Measurements from ENCODE around the gene SAMD4A.
"Not testable (repeated sequence)": the region's sequence is repeated elsewhere in the genome, so short reads cannot be mapped to it uniquely, and the experiment has no call there.

The SAMD4A gene

DNA sequence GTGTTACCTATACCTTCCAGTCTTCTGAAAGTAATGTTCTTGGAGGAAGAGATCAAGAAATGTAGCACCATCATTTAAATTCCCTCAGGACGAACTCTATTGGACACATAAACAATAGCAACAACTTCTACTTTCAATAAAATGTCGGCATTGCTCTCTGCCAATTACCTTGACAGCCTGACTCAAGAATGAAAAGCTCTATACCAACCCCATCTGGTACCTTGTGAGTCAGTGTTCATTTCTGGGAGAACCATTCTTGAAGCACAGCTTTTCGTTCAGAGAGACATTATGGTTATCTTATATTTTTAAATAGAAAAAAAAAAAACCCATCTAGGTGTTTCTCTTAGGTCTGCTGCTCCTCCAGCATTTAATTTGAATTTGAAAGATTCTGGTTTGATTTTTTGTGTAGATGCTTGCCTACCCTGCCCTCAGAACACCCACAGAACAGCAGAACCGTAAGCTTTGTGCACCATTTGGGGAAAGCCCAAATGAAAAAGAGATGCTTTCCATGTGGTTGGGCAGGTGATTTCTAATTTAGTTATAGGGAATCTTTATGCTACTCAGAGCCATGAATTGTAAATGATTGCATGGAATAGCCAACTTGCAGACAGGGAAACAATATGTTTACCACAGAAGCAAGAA lies 156.0 kb downstream of the SAMD4A start:
- FAIRE-seq (no peak), DNase-seq (ENCODE audit: low spot score) (no peak)

DNA sequence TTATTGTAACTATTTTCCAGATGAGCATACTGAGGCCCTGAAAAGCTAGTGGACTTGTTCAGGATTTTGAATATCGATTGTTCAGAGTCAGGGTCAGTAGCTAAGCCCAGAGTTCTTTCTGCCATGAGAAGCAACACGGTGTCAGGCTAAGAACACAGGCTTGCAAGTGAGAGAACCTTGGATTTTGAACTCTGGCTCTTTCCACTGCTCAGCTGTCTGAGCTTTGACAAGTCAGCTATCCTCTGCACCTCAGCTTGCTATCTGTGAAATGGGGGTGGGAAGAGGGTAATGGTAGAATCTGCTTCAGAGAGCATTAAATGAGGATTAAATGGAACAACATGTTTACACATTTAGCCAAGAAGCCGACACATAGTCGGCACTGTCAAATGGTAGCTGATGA lies 157.2 kb downstream of the SAMD4A start:
- FAIRE-seq = no peak
- no peak for DNase-seq (ENCODE audit: low spot score)

DNA sequence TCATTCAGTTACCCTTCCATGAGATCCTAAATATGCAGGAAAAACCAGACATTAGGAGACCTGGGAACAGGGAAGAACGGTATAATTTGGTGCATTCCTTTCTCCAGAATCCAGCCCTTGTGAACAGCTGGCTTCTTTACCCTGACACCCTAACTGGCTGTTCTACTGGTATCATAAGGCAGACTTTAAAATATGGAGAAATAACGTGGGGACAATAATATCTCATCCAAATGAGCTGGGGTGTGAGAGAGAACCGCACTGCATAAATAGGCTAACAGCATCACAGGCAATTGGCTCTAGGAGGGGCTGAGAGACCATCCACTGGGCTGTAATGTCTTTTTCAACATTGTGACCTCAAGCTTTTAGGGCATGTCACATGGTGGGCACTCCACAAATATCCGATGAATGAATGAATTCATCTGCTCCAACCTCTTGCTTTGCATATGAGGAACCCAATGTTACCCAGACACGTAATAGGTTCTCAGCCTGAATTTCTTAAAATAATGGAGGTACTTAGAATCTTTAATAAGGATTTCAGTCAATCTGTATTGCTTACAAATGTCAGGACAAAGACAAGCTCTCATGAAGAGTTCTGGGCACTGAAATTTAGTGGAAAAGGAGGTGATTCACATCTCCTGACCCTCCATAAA lies 157.9 kb downstream of the SAMD4A start:
- DNase-seq (ENCODE audit: low spot score) = no peak
- no peak for FAIRE-seq

DNA sequence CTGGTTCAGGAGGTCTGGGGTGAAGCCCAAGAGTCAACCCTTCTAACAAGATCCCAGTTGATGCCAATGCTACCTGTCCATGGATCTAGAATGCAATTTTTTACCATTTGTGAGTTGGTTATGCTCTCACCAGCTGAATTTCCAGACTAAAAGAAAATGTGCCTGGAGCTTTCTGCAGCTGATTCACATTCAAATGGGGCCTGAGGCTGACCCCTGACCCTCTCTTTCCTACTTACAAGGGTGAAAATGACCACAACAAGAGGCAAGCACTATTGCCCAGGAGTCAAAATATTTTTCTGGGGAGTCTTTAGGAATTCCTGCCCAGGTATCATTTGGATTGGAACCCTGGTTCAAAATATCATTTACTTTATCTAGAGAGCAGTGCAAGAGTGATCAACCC lies 159.1 kb downstream of the SAMD4A start:
- FAIRE-seq = no peak
- no peak for DNase-seq (ENCODE audit: low spot score)

DNA sequence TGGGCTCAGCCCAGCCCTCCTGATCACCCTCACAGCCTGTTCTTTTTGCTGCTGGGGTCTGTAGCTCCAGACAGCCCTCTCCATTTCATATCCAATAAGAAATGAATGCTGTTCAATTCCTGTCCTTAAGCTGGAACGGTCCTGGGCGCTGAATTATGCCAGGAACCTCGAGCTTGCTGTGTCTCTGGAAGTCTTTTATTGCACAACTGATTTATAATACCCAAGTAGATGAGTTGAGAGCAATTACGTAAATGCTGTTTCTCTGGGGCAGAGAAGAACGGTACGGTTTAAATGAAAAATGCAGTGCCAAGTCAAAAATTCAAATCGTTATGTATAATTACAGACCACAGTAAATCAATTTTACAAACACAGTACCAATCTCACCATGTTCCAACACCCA lies 161.0 kb downstream of the SAMD4A start:
- DNase-seq (ENCODE audit: low spot score) = no peak
- FAIRE-seq = no peak

DNA sequence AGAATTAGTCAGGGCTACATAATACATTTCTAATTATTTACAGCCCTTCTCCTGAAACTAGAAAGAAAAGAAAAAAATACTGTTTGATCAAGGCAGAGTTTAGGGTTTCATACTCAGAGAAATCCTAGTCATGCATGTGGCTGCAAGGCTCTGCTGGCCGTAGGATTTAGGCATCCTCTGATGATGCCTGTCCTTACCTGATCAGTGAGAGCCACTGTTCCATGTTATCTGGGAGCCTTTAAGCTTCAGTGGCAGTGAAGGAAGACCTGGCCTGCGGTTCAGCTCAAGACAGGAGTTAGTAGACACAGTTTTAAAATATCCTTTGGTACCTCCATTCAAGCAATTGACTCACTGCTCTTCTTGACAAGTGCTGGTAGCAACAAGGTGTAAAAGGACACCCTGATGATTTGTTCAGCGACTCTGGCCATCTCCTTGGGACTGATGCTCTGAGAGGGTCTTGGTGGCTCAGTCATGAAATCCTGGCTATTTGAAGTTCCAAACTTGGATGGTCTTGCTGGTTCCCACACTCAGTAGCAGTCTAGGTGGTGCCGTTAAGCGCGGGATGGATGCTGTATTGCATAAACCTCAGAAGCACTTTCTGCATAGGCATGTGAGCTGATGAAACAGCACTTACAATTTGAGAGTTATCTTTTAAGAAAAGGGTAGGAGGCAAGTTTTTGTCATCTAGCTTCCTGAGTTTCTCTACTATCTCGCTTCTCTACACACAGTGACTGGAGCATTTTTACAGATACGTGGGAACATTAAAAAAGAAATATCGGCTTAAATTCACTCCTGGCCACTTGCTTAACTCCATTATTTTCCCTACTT lies 162.0 kb downstream of the SAMD4A start:
- DNase-seq (ENCODE audit: low spot score) = no peak
- no peak for FAIRE-seq

DNA sequence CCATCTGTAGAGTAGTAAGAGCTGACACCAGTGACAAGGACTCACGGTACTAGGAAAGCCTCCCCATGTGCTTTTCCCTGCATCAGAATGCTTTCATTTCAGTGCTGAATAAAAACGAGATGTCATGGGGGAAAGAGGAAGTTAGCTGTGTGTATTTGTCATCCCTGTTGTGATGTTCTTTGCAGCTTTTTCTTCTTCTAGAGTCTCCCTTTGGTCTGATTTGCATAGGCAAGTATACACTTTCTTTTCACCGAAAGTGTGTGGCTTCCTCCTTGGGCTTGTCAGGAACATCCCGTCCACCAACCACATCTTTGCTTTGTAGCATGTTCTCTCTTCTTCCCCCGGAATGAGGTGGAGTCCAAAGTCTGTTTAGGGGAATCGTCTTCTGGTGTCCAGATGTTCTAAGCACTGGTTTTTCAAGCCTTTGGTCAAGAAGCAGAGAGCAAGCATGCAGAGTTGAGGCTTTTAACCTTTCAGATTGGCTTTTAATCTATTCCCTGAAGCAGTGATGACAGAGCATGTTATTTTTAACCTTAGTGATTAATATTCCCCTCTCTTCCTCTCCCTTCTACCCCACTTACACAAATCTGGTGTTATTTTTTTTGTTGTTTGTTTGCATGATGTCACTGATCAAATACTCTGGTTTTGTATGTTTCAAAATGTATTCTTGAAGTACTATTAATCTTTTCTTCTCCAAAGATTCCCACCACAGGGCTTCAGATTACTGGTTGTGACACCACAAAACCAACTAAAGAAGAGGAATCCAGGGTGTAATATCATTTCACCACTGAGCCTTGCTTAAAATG lies 163.4 kb downstream of the SAMD4A start:
- no peak for DNase-seq (ENCODE audit: low spot score)
- no peak for FAIRE-seq

DNA sequence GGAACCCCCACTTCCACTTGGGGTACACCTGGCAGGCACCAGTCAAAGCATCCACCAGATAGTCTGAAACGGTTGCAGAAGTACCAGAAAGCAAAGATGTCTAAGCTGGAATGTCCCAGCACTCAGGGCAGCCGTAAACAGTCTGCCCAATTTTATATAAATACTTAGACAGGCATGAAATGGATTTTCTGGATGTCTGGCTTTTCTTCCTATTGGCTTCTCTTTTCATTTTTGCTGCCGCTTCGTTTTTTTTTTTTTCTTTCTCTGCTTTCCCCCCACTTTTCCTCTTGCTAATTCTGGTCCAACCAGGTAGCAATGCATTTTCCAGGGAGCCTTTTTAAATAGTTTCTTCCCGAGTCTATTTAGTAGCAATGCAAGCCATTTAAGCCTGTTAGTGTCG lies 168.0 kb downstream of the SAMD4A start:
- DNase-seq (ENCODE audit: low spot score) (no peak), FAIRE-seq (no peak)

DNA sequence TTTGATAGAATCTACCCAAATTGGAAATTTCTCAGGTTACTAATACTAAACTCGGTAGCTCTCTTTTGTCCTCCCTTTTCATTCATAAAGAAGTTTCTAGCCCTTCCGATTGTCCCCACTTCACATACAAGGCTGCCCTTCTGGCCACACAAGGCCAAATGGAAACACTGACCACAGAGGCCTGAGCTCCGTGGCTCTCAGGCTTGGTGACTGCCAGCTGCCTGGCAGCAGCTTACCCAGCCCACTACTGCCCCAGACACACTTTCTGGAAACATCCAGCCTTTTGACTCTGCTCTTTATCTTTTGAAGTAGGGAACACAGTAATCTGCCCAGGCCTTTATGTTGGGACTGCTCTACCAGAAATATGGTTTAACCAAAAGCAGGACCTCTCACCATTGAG lies 168.5 kb downstream of the SAMD4A start:
- DNase-seq (ENCODE audit: low spot score) (no peak), FAIRE-seq (no peak)

DNA sequence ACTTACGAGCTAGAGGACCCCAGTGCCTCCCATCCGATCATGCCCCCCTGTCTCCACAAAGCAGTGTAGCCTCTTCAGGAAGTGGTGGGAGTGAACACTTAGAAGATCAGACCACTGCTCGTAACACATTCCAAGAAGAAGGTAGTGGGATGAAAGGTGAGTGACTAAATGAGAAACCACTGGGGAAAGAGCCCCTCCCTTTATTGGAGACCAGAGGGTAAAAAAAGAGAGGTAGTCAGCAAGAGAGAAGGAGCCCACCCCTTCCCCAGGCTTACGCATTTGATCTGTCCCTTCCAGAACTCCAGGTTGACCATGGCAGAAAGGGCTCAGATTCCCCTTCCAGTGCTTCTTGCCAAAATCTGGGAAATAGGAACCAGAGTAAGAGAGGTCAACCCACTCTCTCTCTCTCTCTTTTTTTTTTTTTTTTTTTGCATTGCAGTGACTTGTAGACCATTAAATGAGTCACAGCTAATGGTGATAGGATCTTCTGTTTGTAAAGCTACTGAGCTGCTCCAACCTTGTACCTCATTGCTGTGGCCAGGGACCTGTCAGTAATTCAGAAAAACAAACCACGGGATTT lies 170.3 kb downstream of the SAMD4A start:
- FAIRE-seq (peak; percentile 66), DNase-seq (ENCODE audit: low spot score) (peak; percentile 43)

DNA sequence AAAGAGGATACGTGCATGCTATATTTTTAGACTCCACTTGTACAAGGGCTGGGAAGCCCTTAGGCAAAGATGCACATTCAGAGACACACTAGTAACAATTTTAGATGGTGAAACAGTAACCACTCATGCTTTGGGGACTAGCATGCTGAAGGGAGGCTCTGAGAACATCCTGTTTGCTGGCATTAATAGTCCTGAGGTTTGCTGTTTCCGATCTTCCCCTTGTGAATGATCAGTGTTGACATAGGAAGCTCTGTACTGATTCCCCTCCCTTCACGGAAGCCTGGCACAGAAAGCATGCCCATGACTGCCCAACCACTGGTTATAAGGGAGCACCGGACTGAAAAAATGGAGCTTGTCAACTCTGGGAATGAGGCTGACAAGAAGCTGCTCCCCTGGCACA lies 171.1 kb downstream of the SAMD4A start:
- FAIRE-seq = no peak

DNA sequence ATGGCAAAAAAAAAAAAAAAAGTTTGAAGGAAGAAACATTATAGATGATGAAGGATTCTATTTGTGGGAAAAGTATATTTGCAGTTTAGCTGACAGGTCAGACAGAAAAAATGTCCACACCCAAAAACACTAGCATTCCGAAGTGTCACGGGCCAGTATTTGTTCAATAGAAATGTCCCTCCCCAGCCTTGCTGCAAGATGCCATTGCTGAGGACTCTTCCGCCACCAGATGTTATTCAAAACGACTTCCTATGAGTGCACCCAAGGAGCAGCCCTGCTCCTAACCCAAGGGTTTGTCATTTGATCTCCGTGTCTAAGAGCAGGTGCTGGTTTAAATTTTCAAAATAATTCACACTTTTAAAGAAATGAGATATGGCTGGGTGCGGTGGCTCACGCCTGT lies 172.6 kb downstream of the SAMD4A start:
- no peak for DNase-seq (ENCODE audit: low spot score)
- no peak for FAIRE-seq

More for the DNA sequence above, 171.1 kb downstream of the SAMD4A start:
- DNase-seq (ENCODE audit: low spot score) = no peak

DNA sequence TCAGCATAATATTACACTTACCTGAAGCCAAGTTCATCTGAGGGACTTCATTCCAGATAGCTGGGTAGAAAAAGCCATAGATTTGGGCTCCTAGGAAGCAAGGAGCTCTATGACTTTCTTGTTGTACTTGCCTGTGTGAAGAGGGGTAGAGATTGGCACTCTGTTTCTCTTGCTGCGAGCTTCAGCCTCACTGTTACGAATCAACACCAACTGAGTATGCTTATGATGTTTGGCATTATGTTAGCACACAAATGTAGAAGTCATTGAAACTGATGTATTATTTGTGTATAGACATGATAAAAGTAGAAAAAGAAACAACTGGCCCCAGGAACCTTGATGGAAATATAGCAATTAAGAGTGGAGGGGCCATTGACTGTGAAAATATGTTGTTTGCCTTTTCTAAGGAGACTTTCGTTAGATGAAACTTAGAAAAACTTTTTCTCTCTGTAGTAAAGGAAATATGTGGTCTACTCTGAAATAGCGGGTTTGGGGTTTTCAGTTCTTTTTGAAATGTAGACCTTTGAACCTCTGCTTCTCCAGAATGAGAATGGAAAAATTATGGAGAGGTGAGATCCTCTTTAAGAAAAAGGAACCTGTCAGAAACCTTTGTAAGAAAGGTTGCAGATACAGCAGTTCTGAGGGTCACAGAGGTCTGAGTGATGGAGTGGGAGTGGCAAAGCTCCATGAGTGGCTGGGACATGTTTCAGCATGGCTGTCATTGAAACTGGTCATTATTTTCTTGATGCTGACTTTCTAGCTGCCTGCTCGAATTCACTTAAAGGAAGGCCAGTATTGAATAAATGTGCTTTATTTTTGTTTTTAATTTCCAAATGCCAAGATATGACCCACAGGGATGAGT lies 175.8 kb downstream of the SAMD4A start:
- DNase-seq (ENCODE audit: low spot score) = no peak
- no peak for FAIRE-seq

DNA sequence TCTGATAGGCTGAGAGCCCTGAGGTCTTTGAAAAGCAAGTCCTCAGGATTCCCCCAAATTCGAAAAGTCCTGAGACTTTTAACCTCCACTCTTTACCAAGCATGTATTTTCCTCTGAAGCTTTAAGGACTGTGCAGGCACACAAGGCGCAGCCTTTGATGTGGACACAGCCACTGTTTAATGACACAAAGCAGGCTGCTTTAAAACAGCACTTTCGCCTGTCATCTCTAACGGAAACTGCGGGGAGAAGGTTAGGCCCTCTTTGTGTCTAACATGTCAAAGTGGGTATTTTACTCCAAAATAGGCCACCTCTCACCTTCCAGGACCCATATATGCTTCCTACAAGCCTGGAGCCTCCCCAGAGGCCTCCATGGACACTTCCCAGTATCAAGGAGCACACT lies 176.5 kb downstream of the SAMD4A start:
- no peak for FAIRE-seq
- DNase-seq (ENCODE audit: low spot score) = no peak

DNA sequence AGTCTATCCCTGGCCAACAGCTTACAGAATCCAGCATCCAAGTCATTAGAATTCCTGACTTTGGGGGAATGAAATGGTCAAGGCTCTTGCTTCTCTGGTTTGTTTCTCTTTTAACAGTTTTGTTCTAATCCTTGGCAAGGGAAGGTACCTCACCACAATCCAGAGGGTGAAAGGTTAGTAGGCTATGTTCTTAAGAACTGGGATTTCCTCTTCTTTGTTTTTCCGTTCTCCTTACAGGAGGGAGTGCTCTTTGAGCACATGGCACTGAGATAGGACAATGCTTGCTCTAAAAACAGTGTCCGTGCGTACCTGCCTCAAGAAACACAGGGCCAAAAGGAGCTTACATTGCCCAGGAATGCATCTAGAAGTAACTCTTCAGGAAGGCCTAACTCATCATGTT lies 179.1 kb downstream of the SAMD4A start:
- DNase-seq (ENCODE audit: low spot score) (no peak), FAIRE-seq (no peak)

DNA sequence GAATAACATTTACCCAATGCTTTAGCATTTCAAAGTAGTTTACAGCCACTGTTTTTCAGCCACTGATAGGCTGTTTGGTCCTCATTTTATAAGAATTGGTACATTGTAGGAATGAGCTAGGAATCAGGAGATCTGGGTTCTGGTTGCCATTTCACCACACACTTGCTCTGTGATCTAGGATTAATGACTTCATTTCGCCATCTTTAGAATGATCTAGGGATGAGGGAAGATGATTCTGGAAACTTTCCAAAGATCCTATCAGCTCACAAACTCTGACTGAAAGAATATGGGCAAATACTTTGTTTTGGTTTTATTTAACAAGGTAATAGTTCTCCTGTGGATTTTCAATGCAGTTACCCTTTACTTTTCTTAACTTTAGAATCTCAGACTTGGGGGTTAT lies 180.7 kb downstream of the SAMD4A start:
- DNase-seq (ENCODE audit: low spot score) = no peak
- FAIRE-seq = no peak

DNA sequence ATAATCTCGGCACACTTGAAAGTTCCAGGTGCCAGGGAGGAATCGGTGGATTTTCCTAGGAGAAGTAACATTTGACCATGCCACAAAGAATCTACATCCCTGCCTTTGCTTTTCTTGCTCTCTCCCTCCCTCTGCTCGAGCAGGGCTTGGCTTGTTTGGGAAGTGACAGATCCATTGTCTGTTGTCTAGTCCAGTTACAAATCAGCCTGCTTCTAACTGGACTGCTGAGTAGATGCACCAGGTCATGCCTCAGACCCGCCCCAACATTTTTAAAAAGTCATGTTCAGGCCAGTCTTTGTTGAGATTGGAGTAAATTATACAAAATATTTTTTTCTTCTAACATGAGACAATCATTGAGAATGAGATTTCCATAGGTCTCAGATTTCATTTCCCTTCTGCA lies 182.3 kb downstream of the SAMD4A start:
- no peak for FAIRE-seq
- no peak for DNase-seq (ENCODE audit: low spot score)

DNA sequence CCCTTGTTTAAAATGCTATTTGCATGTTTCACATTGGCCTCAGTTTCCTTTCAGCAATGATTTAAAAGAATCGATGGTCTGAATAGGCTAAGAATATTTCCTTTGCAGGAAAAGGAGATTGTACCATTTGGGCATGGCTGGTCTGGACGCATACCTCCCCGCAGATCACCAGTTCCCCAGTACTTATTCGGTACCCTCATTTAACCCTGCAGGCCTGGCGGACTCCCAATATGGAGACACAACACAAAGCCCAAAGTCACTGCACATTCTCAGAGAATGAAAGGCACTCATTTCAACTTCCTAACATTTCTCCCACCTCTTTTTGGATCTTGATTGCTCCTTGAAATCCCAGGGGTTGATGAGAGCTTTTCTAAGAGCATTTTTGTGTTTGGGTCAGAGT lies 182.8 kb downstream of the SAMD4A start:
- FAIRE-seq = no peak

DNA sequence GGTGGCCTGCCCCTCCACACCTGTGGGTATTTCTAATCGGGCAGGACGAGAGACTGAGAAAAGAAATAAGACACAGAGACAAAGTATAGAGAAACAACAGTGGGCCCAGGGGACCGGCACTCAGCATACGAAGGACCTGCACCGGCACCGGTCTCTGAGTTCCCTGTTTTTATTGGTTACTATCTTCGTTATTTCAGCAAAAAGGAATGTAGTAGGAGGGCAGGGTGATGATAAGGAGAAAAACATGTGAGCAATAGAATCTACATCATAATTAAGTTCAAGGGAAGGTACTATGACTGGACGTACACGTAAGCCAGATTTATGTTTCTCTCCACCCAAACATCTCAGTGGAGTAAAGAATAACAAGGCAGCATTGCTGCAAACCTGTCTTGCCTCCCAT lies 185.7 kb downstream of the SAMD4A start:
- FAIRE-seq; DNase-seq (ENCODE audit: low spot score): not testable (repeated sequence)

More for the DNA sequence above, 182.8 kb downstream of the SAMD4A start:
- no peak for DNase-seq (ENCODE audit: low spot score)

DNA sequence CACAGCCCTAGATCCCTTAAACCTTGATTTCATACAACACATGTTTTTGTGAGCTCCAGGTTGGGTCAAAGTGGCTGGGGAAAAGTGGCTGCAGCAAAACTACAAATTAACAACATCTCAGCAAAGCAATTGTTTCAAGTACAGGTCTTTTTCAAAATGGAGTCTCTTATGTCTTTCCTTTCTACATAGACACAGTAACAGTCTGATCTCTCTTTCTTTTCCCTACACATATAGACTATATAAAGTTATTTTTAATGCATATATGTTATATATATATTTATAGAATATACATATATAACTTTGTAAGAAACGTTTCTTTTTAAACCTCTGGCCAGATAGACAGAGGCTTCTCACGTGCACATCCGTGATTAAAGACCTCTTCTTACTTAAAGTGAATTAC lies 186.5 kb downstream of the SAMD4A start:
- not testable (repeated sequence) for FAIRE-seq

More for the DNA sequence above, 186.5 kb downstream of the SAMD4A start:
- DNase-seq (ENCODE audit: low spot score) = not testable (repeated sequence)

Data from RCC 7860 (cell line).